Left lung (tissue), 10 donors: ENCODE results near the gene EDRF1. TPM values are rescaled to one million over a fixed set of nuclear protein-coding genes. Genes with fewer than 3 reads are reported as not detected.

Experiments
- ATAC-seq: fragments of 200-7000 bp; cut with Tn5 transposase; one replicate; pipeline ENCODE4 v1.9.1; 2020; ENCODE audit warnings: moderate library complexity
- DNase-seq, 4 donors: peaks; one replicate each; pipeline ENCODE4 v3.0.0-alpha.2; 2013 to 2020
- H3K27ac ChIP-seq, 2 donors: fragments of 200-600 bp; sonication (generic) in 1 of 2; one replicate each; pipeline versions ENCODE4 v1.5.0 to v1.8.0; 2020 to 2021
- H3K27me3 ChIP-seq, 2 donors: fragments of 200-600 bp; sonication (generic) in 1 of 2; one replicate each; pipeline versions ENCODE4 v1.5.0 to v1.8.0; 2020 to 2021
- H3K36me3 ChIP-seq, 2 donors: fragments of 200-600 bp; sonication (generic) in 1 of 2; one replicate each; pipeline versions ENCODE4 v1.5.0 to v1.8.0; 2020 to 2021
- H3K4me1 ChIP-seq, 2 donors: fragments of 200-600 bp; one replicate each; pipeline ENCODE4 v1.8.0; 2021
- H3K4me3 ChIP-seq, 2 donors: fragments of 200-600 bp; sonication (generic) in 1 of 2; one replicate each; pipeline versions ENCODE4 v1.5.0 to v1.8.0; 2020 to 2021; ENCODE audit warnings: mild to moderate bottlenecking in 1 of 2
- H3K9me3 ChIP-seq, 2 donors: fragments of 200-600 bp; sonication (generic) in 1 of 2; one replicate each; pipeline versions ENCODE4 v1.5.0 to v1.8.0; 2020 to 2021
- CTCF ChIP-seq, 2 donors: fragments of 200-600 bp; sonication (generic) in 1 of 2; IDR thresholded peaks; one replicate each; pipeline versions ENCODE4 v1.5.0 to v1.8.0; 2021; ENCODE audit warnings: antibody characterized with exemption in 2 of 2
- intact Hi-C, 2 donors: fragments of 100-400 bp; cut with DNase I; formaldehyde crosslinking; loops; one replicate each; pipeline versions ENCODE4 v1.11.2 to v1.14.2; 2022
- polyA plus RNA-seq, 6 donors: library from polyadenylated mRNA; unstranded; fragments of 120-200 nt; gene quantifications; one replicate each; pipeline ENCODE4 v1.2.1, GENCODE V29; 2013; ENCODE audit not compliant: insufficient read length in 6 of 6
- total RNA-seq, 2 donors: library from RNA; stranded (reverse); fragmentation: NEBNext Ultra II Directional; extraction: Animal tissue kit (Norgen Biotek cat#: 25700); gene quantifications; one replicate each; pipeline ENCODE4 v1.2.1, GENCODE V29; 2021
- donor health status: DM: no; HTN: yes; CAD: no.
- donor health status: DM: no; HTN: no; CAD: no.

The EDRF1 gene
- total and polyA plus RNA-seq, 8 donors, result 19.9 to 70.1 (median 59.7) TPM

DNA sequence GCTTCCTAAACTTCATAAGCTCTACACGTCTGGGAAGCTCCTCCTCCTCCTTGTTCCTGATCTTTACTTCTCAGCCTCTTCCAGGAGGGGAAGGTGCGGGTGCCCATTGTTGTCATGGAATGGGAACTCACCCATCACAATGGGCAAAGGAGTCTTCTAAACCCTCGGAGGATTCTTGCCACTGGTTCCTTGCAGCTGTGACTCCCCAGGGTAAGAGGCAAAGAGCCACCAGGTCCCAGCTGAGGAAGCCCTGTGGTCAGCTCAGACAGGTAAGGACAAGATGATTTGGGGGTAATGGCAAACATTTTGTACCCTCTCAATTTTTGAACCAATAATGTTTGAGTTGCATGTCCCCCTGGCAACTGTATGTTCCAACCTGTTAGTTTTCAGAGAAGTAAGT lies 36.4 kb upstream of the EDRF1 start, which contains the start of gene TEX36:
Gene TEX36, minus strand, starts transcription at position 101 of the 400 bp plus-strand sequence. CDS start 174 bp downstream, outside the sequence.
- intact Hi-C loops, result no loop called here

DNA sequence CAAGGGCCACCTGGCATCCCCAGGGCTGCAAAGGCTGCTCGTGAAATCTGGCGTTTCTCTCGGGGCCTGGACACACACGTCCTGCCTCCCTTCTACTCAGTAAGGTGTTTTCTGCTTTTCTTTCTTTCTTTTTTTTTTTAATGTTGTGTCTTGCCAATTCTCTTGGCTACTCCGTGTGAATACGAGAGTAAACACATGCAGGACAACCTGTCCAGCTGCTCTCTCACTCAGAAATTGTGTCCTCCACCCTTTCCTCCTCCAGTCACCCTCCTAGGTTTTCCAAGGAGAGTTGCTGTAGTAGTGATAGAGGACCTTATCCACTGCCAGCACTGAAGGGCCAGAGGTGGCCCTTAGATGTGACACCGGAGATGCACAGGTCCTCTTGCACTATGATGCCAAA lies 35.7 kb upstream of the EDRF1 start:
- ATAC-seq, result no peak

More for the DNA sequence above, 36.4 kb upstream of the EDRF1 start, which contains the start of gene TEX36:
- no peaks in the 10 kb centered on the region for H3K27me3 ChIP-seq
- no peak within 1 kb of the TSS for H3K4me3 ChIP-seq
- no peaks in the 10 kb centered on the region for H3K4me1 ChIP-seq
- peaks cover 0 to 3% of the 10 kb centered on the region in 2 donors for H3K9me3 ChIP-seq
- H3K27ac ChIP-seq, result no peak within 1 kb of the TSS
- ATAC-seq (no peak), DNase-seq (no peak)
- TF ChIP-seq CTCF (IDR thresholded peaks at IDR 0.05), result no peak
- no peaks in the 10 kb centered on the region for H3K36me3 ChIP-seq

GRCh38 chr10:125684581-125684980 lies 34.9 kb upstream of the EDRF1 start:
- Histone ChIP-seq H3K27ac (no peak overlapping the region), H3K4me3 (no peak overlapping the region), H3K27me3 (no peaks in the 10 kb centered on the region), H3K36me3 (no peaks in the 10 kb centered on the region), H3K4me1 (no peaks in the 10 kb centered on the region), H3K9me3 (no peaks in the 10 kb centered on the region)
- TF ChIP-seq CTCF (IDR thresholded peaks at IDR 0.05), result no peak
- intact Hi-C loops, result no loop called here
- ATAC-seq (no peak), DNase-seq (no peak)

More for the DNA sequence above, 35.7 kb upstream of the EDRF1 start:
- TF ChIP-seq CTCF (IDR thresholded peaks at IDR 0.05), result no peak
- Histone ChIP-seq H3K9me3 (no peaks in the 10 kb centered on the region), H3K27ac (no peak overlapping the region), H3K36me3 (no peaks in the 10 kb centered on the region), H3K4me1 (no peaks in the 10 kb centered on the region), H3K4me3 (no peak overlapping the region), H3K27me3 (no peaks in the 10 kb centered on the region)
- intact Hi-C loops, result no loop called here
- no peak for DNase-seq

GRCh38 chr10:125687507-125688185 lies 31.9 kb upstream of the EDRF1 start:
- Histone ChIP-seq H3K4me1 (no peaks in the 10 kb centered on the region), H3K27me3 (no peaks in the 10 kb centered on the region), H3K27ac (no peak overlapping the region), H3K9me3 (no peaks in the 10 kb centered on the region), H3K36me3 (no peaks in the 10 kb centered on the region), H3K4me3 (no peak overlapping the region)
- DNase-seq (no peak), ATAC-seq (no peak)
- no peak for TF ChIP-seq CTCF (IDR thresholded peaks at IDR 0.05)
- intact Hi-C loops, result no loop called here

DNA sequence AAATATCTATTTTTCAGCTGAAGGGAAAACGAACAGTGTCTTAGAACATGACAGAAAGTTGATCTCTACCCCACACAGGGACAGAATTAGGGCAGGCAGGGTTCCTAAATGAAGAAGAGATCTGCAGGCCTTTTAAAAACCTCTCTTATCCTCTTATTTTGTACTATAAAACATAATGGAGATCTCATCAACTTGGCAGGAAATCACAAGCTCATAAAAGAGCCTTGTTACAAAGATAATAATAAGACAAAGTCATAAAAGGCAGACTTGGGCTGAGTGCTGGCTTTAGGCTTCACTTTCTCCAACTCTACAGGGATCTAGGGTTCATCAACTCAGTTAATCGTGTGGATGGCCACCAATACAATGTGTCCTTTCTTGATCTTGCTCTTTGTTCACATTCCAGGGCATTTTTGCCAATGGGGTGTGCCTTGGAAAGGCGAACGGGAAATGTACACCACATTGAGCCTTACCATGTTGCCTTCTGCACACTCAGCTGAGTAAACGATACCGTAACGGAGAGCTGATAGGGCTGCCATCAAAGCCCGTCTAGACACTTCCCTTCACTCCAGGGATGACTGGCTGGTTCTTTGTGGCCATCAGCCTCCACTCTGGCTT lies 29.4 kb upstream of the EDRF1 start:
- intact Hi-C loops, result no loop called here
- no peak overlapping the region for H3K4me3 ChIP-seq
- H3K9me3 ChIP-seq, result no peaks in the 10 kb centered on the region
- DNase-seq, result no peak
- no peak for ATAC-seq
- TF ChIP-seq CTCF (IDR thresholded peaks at IDR 0.05), result no peak
- H3K27ac ChIP-seq, result no peak overlapping the region
- H3K4me1 ChIP-seq, result no peaks in the 10 kb centered on the region
- H3K36me3 ChIP-seq, result no peaks in the 10 kb centered on the region
- H3K27me3 ChIP-seq, result no peaks in the 10 kb centered on the region
